GM12878 (cell line): Measurements from ENCODE around the gene SLCO4A1. TPM values are rescaled to one million over a fixed set of nuclear protein-coding genes. Genes with fewer than 3 reads are reported as not detected.
A peak's percentile ranks its signal among the peaks of the same experiment; 100 is the strongest.

Experiments used
- ATAC-seq: fragments of 200-7000 bp; cut with Tn5 transposase; 3 replicates; pipeline ENCODE4 v1.9.1; 2020; ENCODE audit warnings: mild to moderate bottlenecking, moderate library complexity
- BruUV-seq: library from RNA; stranded (reverse); fragments of 400-500 nt; replicated peaks from 2 replicates; lab custom pipeline; 2021; lab: Mats Ljungman, UMichigan
- CTCF ChIA-PET: fragments of 300-600 bp; sonication (Branson Sonifier 250); formaldehyde crosslinking; extraction: SDS; loops from one replicate; lab custom pipeline; 2021; ENCODE audit warnings: inconsistent platforms; lab: Yijun Ruan, JAX
- POLR2A ChIA-PET: fragments of 350-600 bp; formaldehyde crosslinking; extraction: SDS; loops from one replicate; lab custom pipeline; 2021; ENCODE audit warnings: inconsistent platforms; lab: Charles Lee
- RAD21 ChIA-PET: fragments of 300-600 bp; sonication (Branson Sonifier 250); formaldehyde crosslinking; loops from one replicate; lab custom pipeline; 2023; ENCODE audit warnings: antibody characterized with exemption; ENCODE audit not compliant: unreplicated experiment; lab: Charles Lee
- SMC1A ChIA-PET: fragments of 300-600 bp; sonication (Branson Sonifier 250); formaldehyde crosslinking; loops from one replicate; lab custom pipeline; 2023; ENCODE audit not compliant: unreplicated experiment, uncharacterized antibody; lab: Charles Lee
- DNase-seq: peaks from one replicate; pipeline ENCODE4 v3.0.0-alpha.2; 2011; ENCODE audit warnings: low read depth, low spot score
- FAIRE-seq: peaks from 3 replicates; lab custom pipeline; 2011; peaks lifted over from hg19 to GRCh38; lab: Jason Lieb, UNC
- H2AFZ ChIP-seq: 2 replicates; pipeline ENCODE4 v1.6.0; 2011; ENCODE audit warnings: low read depth, low read length, control low read depth; ENCODE audit not compliant: control insufficient read depth
- H3K27ac ChIP-seq: 2 replicates; pipeline ENCODE4 v1.5.1; 2011; ENCODE audit warnings: control low read depth; ENCODE audit not compliant: control insufficient read depth, insufficient read depth
- H3K27me3 ChIP-seq, 2 experiments: replicated peaks in 1 of 2; 2 replicates each; pipeline versions ENCODE4 v1.6.0 to v1.6.1; 2011; ENCODE audit warnings: low read length in 1 of 2; ENCODE audit not compliant: control insufficient read depth in 2 of 2, insufficient read depth in 2 of 2
- H3K36me3 ChIP-seq, 2 experiments: 2 replicates each; pipeline ENCODE4 v1.5.1; 2011; ENCODE audit warnings: low read length in 1 of 2; ENCODE audit not compliant: control insufficient read depth in 2 of 2, insufficient read depth in 2 of 2
- H3K4me1 ChIP-seq: 2 replicates; pipeline ENCODE4 v1.6.1; 2011; ENCODE audit warnings: mild to moderate bottlenecking, low read length, moderate library complexity, mixed read lengths; ENCODE audit not compliant: control insufficient read depth, insufficient read depth
- H3K4me2 ChIP-seq: 2 replicates; pipeline ENCODE4 v1.6.0; 2011; ENCODE audit warnings: control low read depth; ENCODE audit not compliant: control insufficient read depth, insufficient read depth
- H3K4me3 ChIP-seq: fragments of 200-600 bp; sonication (generic); 2 replicates; pipeline ENCODE4 v1.5.1; 2016
- H3K79me2 ChIP-seq: 2 replicates; pipeline ENCODE4 v1.6.0; 2011; ENCODE audit warnings: low read length; ENCODE audit not compliant: control insufficient read depth, insufficient read depth
- H3K9ac ChIP-seq: 2 replicates; pipeline ENCODE4 v1.8.0; 2011; ENCODE audit warnings: low read length, control low read depth, mixed read lengths; ENCODE audit not compliant: control insufficient read depth, insufficient read depth
- H3K9me3 ChIP-seq: replicated peaks from 3 replicates; pipeline ENCODE4 v1.5.1; 2011; ENCODE audit warnings: mild to moderate bottlenecking, low read length; ENCODE audit not compliant: control insufficient read depth, insufficient read depth
- H4K20me1 ChIP-seq: 2 replicates; pipeline ENCODE4 v1.6.0; 2011; ENCODE audit not compliant: control insufficient read depth, insufficient read depth
- BCL11A ChIP-seq: IDR thresholded peaks from 2 replicates; pipeline ENCODE4 v1.6.1; 2011; ENCODE audit warnings: low read depth, low read length
- EP300 ChIP-seq, 2 experiments: fragments of 150-350 bp in 1 of 2; IDR thresholded peaks; 2 replicates each; pipeline ENCODE4 v1.6.1; 2011 to 2012; ENCODE audit warnings: low read depth in 2 of 2, low read length in 2 of 2, borderline replicate concordance in 1 of 2, improper control_type of control experiment in 1 of 2, inconsistent platforms in 1 of 2; ENCODE audit not compliant: control insufficient read depth in 1 of 2
- IKZF1 ChIP-seq: fragments of 450-650 bp; conservative IDR thresholded peaks from 2 replicates; pipeline ENCODE4 v1.6.1; 2017; ENCODE audit warnings: antibody characterized with exemption, mild to moderate bottlenecking
- SREBF2 ChIP-seq: IDR thresholded peaks from 2 replicates; pipeline ENCODE4 v1.6.1; 2012; ENCODE audit warnings: mild to moderate bottlenecking, low read length
- WGBS: methylation state at CpG from one replicate; pipeline ENCODE4 v1.1.6; 2016; ENCODE audit warnings: low lambda C conversion rate; ENCODE audit not compliant: insufficient replicate concordance, insufficient coverage; ENCODE audit errors: missing lambda C conversion rate; 5-methylcytosine and 5-hydroxymethylcytosine counted together
- in situ Hi-C: fragments of 300-500 bp; cut with MboI; formaldehyde crosslinking; loops from 9 replicates; pipeline ENCODE4 v1.14.3; 2018; ENCODE audit warnings: mixed read lengths
- intact Hi-C: fragments of 100-400 bp; cut with micrococcal nuclease; formaldehyde crosslinking; loops from one replicate; pipeline ENCODE4 v1.14.2; 2022; ENCODE audit not compliant: unreplicated experiment
- polyA plus RNA-seq, 11 experiments: library from polyadenylated mRNA; depleted of rRNA in 4 of 11; unstranded in 6 of 11; stranded (reverse) in 5 of 11; fragments of >200 nt; fragmentation: Nextera tagmentation in 4 of 11; fragmentation: Illumina TruSeq in 1 of 11; extraction: Ambion mirVana in 4 of 11; extraction: Trizol in 1 of 11; gene quantifications; 1 replicate in 1 of 11; 2 replicates in 10 of 11; pipeline versions ENCODE4 v1.2.1 to v1.2.3, GENCODE V29; 2011 to 2016; ENCODE audit warnings: inconsistent platforms in 2 of 11, missing spikeins in 2 of 11, low read depth in 1 of 11
- total RNA-seq, 4 experiments: library from RNA; depleted of rRNA in 3 of 4; stranded (reverse); fragments of >200 nt in 3 of 4; fragmentation: Illumina TruSeq in 1 of 4; extraction: Trizol in 1 of 4; gene quantifications; 2 replicates each; pipeline versions ENCODE4 v1.2.1 to v1.2.3, GENCODE V29; 2013 to 2021

The SLCO4A1 gene
- total and polyA plus RNA-seq, 10 of the 15 experiments (the other 5 are each of a cell fraction or from before 2014, with no cell fraction given): 2.1 to 30.7 (median 12.0) TPM

- TF ChIP-seq EP300 (IDR thresholded peaks at IDR 0.05; ENCODE audit: borderline replicate concordance in 1 of 2, control insufficient read depth in 1 of 2, low read depth in 2 of 2, low read length in 2 of 2) (no peak), SREBF2 (no peak), BCL11A (no peak), IKZF1 (peak; percentile 49; the same call in 1 of the 2 replicates)
- Histone ChIP-seq H3K79me2 (no peaks in the 10 kb centered on the region), H3K4me2 (0 out of 2 replicates have a peak overlapping the region, but pooled peaks have one; percentile 25), H3K27ac (no peak overlapping the region), H3K27me3 (peaks cover 8 to 10% of the 10 kb centered on the region in 2 experiments), H3K9me3 (no peaks in the 10 kb centered on the region), H3K4me1 (peaks cover 9% of the 10 kb centered on the region), H3K36me3 (no peaks in the 10 kb centered on the region), H4K20me1 (no peaks in the 10 kb centered on the region; the same call in 1 of the 2 replicates), H3K9ac (no peak overlapping the region), H2AFZ (no peak overlapping the region), H3K4me3 (no peak overlapping the region)
- in situ Hi-C loops (no loop called here), intact Hi-C loops (no loop called here)
- 5% methylated on average over 24 of the region's 26 CpGs for WGBS
- ATAC-seq: peak; percentile 43
- no peak for DNase-seq
- no TSS peak for BruUV-seq
- ChIA-PET RAD21 (interaction anchor here (1.6 kb wide), 1 partner anchor 14 kb away, joined by 5 read pairs; no protein-coding TSS in a partner anchor), CTCF (interaction anchor here (0.6 to 1.2 kb wide), 3 partner anchors 13 to 189 kb away, joined by 3 to 4 read pairs (median 4); no protein-coding TSS in a partner anchor), POLR2A (interaction anchor here (1.3 kb wide), 1 partner anchor 48 kb away, joined by 5 read pairs; no protein-coding TSS in a partner anchor), SMC1A (interaction anchor here (1.0 kb wide), 1 partner anchor 103 kb away, joined by 3 read pairs; no protein-coding TSS in a partner anchor)
- no peak for FAIRE-seq
Observed at GRCh38 chr20:62603021-62603906, 39.0 kb upstream of the SLCO4A1 start.
